GM18505 (cell line): ENCODE results near the gene RSPH4A.
"Not testable (repeated sequence)": the region's sequence is repeated elsewhere in the genome, so short reads cannot be mapped to it uniquely, and the experiment has no call there.

Source experiments
- ATAC-seq: cut with Tn5 transposase; IDR thresholded peaks from one replicate; pipeline ENCODE4 v1.9.1; 2021; ENCODE audit not compliant: unreplicated experiment
- POLR2A ChIP-seq: IDR thresholded peaks from 4 replicates; pipeline ENCODE4 v1.6.1; 2011; ENCODE audit warnings: borderline replicate concordance; ENCODE audit not compliant: insufficient read depth, insufficient read length; ENCODE audit errors: extremely low read depth

The RSPH4A gene

GRCh38 chr6:116661594-116661993, 45.3 kb downstream of the RSPH4A start:
- TF ChIP-seq POLR2A, result no peak
- no peak for ATAC-seq

GRCh38 chr6:116662202-116662601, 45.9 kb downstream of the RSPH4A start:
- no peak for ATAC-seq
- no peak for TF ChIP-seq POLR2A

GRCh38 chr6:116663308-116663707, 47.0 kb downstream of the RSPH4A start:
- no peak for TF ChIP-seq POLR2A
- no peak for ATAC-seq

- ATAC-seq, result not testable (repeated sequence)
These were observed 47.9 kb downstream of the RSPH4A start for GRCh38 chr6:116664169-116664568.

GRCh38 chr6:116665464-116665863, 49.2 kb downstream of the RSPH4A start:
- no peak for ATAC-seq
- no peak for TF ChIP-seq POLR2A

GRCh38 chr6:116666869-116667268, 50.6 kb downstream of the RSPH4A start:
- TF ChIP-seq POLR2A, result no peak
- ATAC-seq, result peak; percentile 42

- ATAC-seq, result peak; percentile 40
- no peak for TF ChIP-seq POLR2A
These were observed 51.3 kb downstream of the RSPH4A start for GRCh38 chr6:116667623-116668022.

- no peak for ATAC-seq
These were observed 56.0 kb downstream of the RSPH4A start for GRCh38 chr6:116672306-116672705.

GRCh38 chr6:116676021-116676420, 59.7 kb downstream of the RSPH4A start:
- TF ChIP-seq POLR2A, result no peak
- no peak for ATAC-seq

More at GRCh38 chr6:116672306-116672705, 56.0 kb downstream of the RSPH4A start:
- no peak for TF ChIP-seq POLR2A

- TF ChIP-seq POLR2A, result peak; percentile 97
- peak; percentile 95 for ATAC-seq
These were observed 64.8 kb downstream of the RSPH4A start, which contains the start of gene KPNA5 for GRCh38 chr6:116680880-116681672. KPNA5 (plus strand) TSS chr6:116681211; CDS start chr6:116681335, 124 bp downstream.

- TF ChIP-seq POLR2A, result no peak
- peak; percentile 29 for ATAC-seq
These were observed 66.0 kb downstream of the RSPH4A start for GRCh38 chr6:116682334-116682712.
